ENCODE results near the gene EML4. TPM values are rescaled to one million over a fixed set of nuclear protein-coding genes. Genes with fewer than 3 reads are reported as not detected.

The EML4 gene
- total RNA-seq, 2 experiments from 2014 or later = 37.1 to 43.2 TPM

GRCh38 chr2:42244520-42244919 lies 75.4 kb downstream of the EML4 start:
- ChIA-PET POLR2A (interaction anchor here (0.6 to 2.6 kb wide), 4 partner anchors 8 to 672 kb away, joined by 3 to 7 read pairs (median 4); no protein-coding TSS in a partner anchor), CTCF (ENCODE audit: unreplicated experiment) (no interaction called here)
- H3K4me3 ChIP-seq (ENCODE audit: low read depth, low read length, poor library complexity, severe bottlenecking) = no peak overlapping the region
- no peak overlapping the region for H3K4me2 ChIP-seq (ENCODE audit: low read length)
- TF ChIP-seq CTCF (conservative IDR thresholded peaks at IDR 0.05; ENCODE audit: low read length) (no peak), EZH2phosphoT487 (IDR thresholded peaks at IDR 0.05; ENCODE audit: borderline replicate concordance, low read depth, low read length) (no peak)
- BruUV-seq (replicated peaks) = no TSS peak
- H3K79me2 ChIP-seq (ENCODE audit: insufficient read depth, low read depth, low read length) = no peaks in the 10 kb centered on the region
- no peak overlapping the region for H3K27ac ChIP-seq (ENCODE audit: low read depth, low read length, poor library complexity, severe bottlenecking)
- DNase-seq (ENCODE audit: low spot score) = no peak
- intact Hi-C loops (cut with micrococcal nuclease; ENCODE audit: unreplicated experiment) = no loop called here
- H4K20me1 ChIP-seq (ENCODE audit: insufficient read depth, low read length) = no peaks in the 10 kb centered on the region
- no peak overlapping the region for H2AFZ ChIP-seq (ENCODE audit: low read length)
- H3K9me2 ChIP-seq (ENCODE audit: insufficient read depth, low read length) = no peaks in the 10 kb centered on the region
- H3K36me3 ChIP-seq (ENCODE audit: insufficient read depth, low read length) = no peaks in the 10 kb centered on the region
- H3K9me3 ChIP-seq (ENCODE audit: low read length) = no peaks in the 10 kb centered on the region
- no peaks in the 10 kb centered on the region for H3K4me1 ChIP-seq (ENCODE audit: insufficient read depth, low read length, poor library complexity, severe bottlenecking)

- H3K4me2 ChIP-seq (ENCODE audit: low read length) = no peak overlapping the region
- H3K9me3 ChIP-seq (ENCODE audit: low read length) = no peaks in the 10 kb centered on the region
- intact Hi-C loops (cut with micrococcal nuclease; ENCODE audit: unreplicated experiment) = no loop called here
- POLR2A ChIA-PET = interaction anchor here (0.6 to 2.6 kb wide), 5 partner anchors 7 to 153 kb away, joined by 4 to 7 read pairs (median 5); no protein-coding TSS in a partner anchor
- no peak overlapping the region for H3K4me3 ChIP-seq (ENCODE audit: low read depth, low read length, poor library complexity, severe bottlenecking)
- no peaks in the 10 kb centered on the region for H3K36me3 ChIP-seq (ENCODE audit: insufficient read depth, low read length)
- no peak for DNase-seq (ENCODE audit: low spot score)
- H3K4me1 ChIP-seq (ENCODE audit: insufficient read depth, low read length, poor library complexity, severe bottlenecking) = no peaks in the 10 kb centered on the region
- no peaks in the 10 kb centered on the region for H3K9me2 ChIP-seq (ENCODE audit: insufficient read depth, low read length)
- no peaks in the 10 kb centered on the region for H4K20me1 ChIP-seq (ENCODE audit: insufficient read depth, low read length)
- H2AFZ ChIP-seq (ENCODE audit: low read length) = no peak overlapping the region
- BruUV-seq (replicated peaks) = no TSS peak
- H3K27ac ChIP-seq (ENCODE audit: low read depth, low read length, poor library complexity, severe bottlenecking) = no peak overlapping the region
- no peaks in the 10 kb centered on the region for H3K79me2 ChIP-seq (ENCODE audit: insufficient read depth, low read depth, low read length)
- TF ChIP-seq CTCF (conservative IDR thresholded peaks at IDR 0.05; ENCODE audit: low read length) (no peak), EZH2phosphoT487 (IDR thresholded peaks at IDR 0.05; ENCODE audit: borderline replicate concordance, low read depth, low read length) (no peak)
- CTCF ChIA-PET (ENCODE audit: unreplicated experiment) = no interaction called here
Measured at GRCh38 chr2:42245396-42245795, 76.2 kb downstream of the EML4 start.

- Histone ChIP-seq H3K27ac (ENCODE audit: low read depth, low read length, poor library complexity, severe bottlenecking) (no peak overlapping the region), H3K4me3 (ENCODE audit: low read depth, low read length, poor library complexity, severe bottlenecking) (no peak overlapping the region), H2AFZ (ENCODE audit: low read length) (no peak overlapping the region), H4K20me1 (ENCODE audit: insufficient read depth, low read length) (no peaks in the 10 kb centered on the region), H3K4me1 (ENCODE audit: insufficient read depth, low read length, poor library complexity, severe bottlenecking) (no peaks in the 10 kb centered on the region), H3K79me2 (ENCODE audit: insufficient read depth, low read depth, low read length) (no peaks in the 10 kb centered on the region), H3K36me3 (ENCODE audit: insufficient read depth, low read length) (peaks cover 7% of the 10 kb centered on the region; the same call in 1 of the 2 replicates), H3K9me3 (ENCODE audit: low read length) (no peaks in the 10 kb centered on the region), H3K9me2 (ENCODE audit: insufficient read depth, low read length) (no peaks in the 10 kb centered on the region), H3K4me2 (ENCODE audit: low read length) (no peak overlapping the region)
- ChIA-PET CTCF (ENCODE audit: unreplicated experiment) (no interaction called here), POLR2A (interaction anchor here (0.6 to 1.5 kb wide), 7 partner anchors 10 to 561 kb away, joined by 3 to 5 read pairs (median 4); no protein-coding TSS in a partner anchor)
- no peak for DNase-seq (ENCODE audit: low spot score)
- no peak for TF ChIP-seq CTCF (conservative IDR thresholded peaks at IDR 0.05; ENCODE audit: low read length)
- no peak for TF ChIP-seq EZH2phosphoT487 (IDR thresholded peaks at IDR 0.05; ENCODE audit: borderline replicate concordance, low read depth, low read length)
- intact Hi-C loops (cut with micrococcal nuclease; ENCODE audit: unreplicated experiment) = no loop called here
- no TSS peak for BruUV-seq (replicated peaks)
Measured at GRCh38 chr2:42246562-42246961, 77.4 kb downstream of the EML4 start.
